Ascending aorta (tissue), 2 donors: ENCODE results near the gene LRRC17. TPM values are rescaled to one million over a fixed set of nuclear protein-coding genes. Genes with fewer than 3 reads are reported as not detected.

Experiments used
- DNase-seq, 2 donors: peaks; one replicate each; pipeline ENCODE4 v3.0.0-alpha.2; 2019; ENCODE audit warnings: low spot score in 2 of 2
- H3K27ac ChIP-seq, 2 donors: fragments of 200-600 bp; sonication (generic); one replicate each; pipeline ENCODE4 v1.5.1; 2016 to 2017; ENCODE audit warnings: mild to moderate bottlenecking in 1 of 2
- H3K27me3 ChIP-seq: fragments of 200-600 bp; sonication (generic); one replicate; pipeline ENCODE4 v1.5.1; 2017
- H3K36me3 ChIP-seq, 2 donors: fragments of 200-600 bp; sonication (generic); one replicate each; pipeline ENCODE4 v1.5.1; 2016
- H3K4me1 ChIP-seq, 2 donors: fragments of 200-600 bp; sonication (generic); one replicate each; pipeline ENCODE4 v1.5.1; 2016 to 2017; ENCODE audit warnings: mild to moderate bottlenecking in 1 of 2
- H3K4me3 ChIP-seq, 2 donors: fragments of 200-600 bp; sonication (generic); one replicate each; pipeline ENCODE4 v1.5.1; 2016 to 2017; ENCODE audit warnings: mild to moderate bottlenecking in 1 of 2
- H3K9me3 ChIP-seq, 2 donors: fragments of 200-600 bp; sonication (generic); one replicate each; pipeline ENCODE4 v1.5.1; 2016
- intact Hi-C: fragments of 100-400 bp; cut with DNase I; formaldehyde crosslinking; loops from one replicate; pipeline ENCODE4 v1.15.1; 2023
- total RNA-seq: library from RNA; depleted of rRNA; stranded (reverse); fragments of >200 nt; gene quantifications from one replicate; pipeline ENCODE4 v1.1.0, GENCODE V29; 2016
- TF ChIP-seq, protein P1 (sequence below), 3 experiments: fragments of 200-600 bp in 2 of 3; fragments of 450-650 bp in 1 of 3; sonication (generic) in 2 of 3; IDR thresholded peaks; one replicate each; pipeline ENCODE4 v1.5.1; 2016 to 2019; ENCODE audit warnings: antibody characterized with exemption in 3 of 3, mild to moderate bottlenecking in 1 of 3, moderate library complexity in 1 of 3

LRRC17 gene
- total RNA-seq, 1 donor from 2014 or later = 10.5 TPM

DNA sequence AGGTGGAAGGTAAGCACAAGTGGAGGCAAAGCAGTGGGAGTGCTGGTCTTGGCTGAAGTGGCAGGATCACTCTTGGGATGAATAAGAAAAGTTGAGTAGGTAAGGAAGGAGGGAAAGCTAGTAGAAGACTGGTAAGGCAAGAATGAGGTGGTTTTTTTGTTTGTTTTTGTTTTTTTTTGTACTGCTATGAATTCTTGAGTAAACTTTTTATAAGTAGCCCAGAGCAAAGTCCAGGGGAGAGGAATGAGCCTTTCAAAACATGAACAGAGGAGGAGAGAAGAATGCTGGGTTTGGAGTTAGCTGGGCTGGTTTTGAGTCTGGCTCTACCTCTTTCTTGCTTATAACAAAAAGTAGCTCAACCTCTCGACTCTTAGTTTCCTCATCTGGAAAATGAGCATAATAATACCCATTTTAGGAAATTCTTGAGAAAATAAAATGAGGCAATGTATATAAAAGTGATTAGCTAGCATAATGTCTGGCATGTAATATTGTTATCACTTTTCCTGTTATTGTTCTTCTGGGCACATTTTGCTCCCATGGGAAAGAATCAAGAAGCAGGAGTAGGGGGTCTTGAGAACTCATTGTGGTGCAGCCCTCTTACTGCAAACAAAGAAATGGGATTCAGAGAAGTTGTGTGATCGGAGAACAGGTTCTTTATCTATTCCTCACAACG is 24.1 kb upstream of the LRRC17 start:
- Histone ChIP-seq H3K27ac (no peak overlapping the region), H3K27me3 (no peaks in the 10 kb centered on the region), H3K4me1 (peaks cover 5 to 30% of the 10 kb centered on the region in 2 donors), H3K36me3 (no peaks in the 10 kb centered on the region), H3K4me3 (no peak overlapping the region), H3K9me3 (no peaks in the 10 kb centered on the region)
- no peak for DNase-seq
- TF ChIP-seq, protein P1, sequence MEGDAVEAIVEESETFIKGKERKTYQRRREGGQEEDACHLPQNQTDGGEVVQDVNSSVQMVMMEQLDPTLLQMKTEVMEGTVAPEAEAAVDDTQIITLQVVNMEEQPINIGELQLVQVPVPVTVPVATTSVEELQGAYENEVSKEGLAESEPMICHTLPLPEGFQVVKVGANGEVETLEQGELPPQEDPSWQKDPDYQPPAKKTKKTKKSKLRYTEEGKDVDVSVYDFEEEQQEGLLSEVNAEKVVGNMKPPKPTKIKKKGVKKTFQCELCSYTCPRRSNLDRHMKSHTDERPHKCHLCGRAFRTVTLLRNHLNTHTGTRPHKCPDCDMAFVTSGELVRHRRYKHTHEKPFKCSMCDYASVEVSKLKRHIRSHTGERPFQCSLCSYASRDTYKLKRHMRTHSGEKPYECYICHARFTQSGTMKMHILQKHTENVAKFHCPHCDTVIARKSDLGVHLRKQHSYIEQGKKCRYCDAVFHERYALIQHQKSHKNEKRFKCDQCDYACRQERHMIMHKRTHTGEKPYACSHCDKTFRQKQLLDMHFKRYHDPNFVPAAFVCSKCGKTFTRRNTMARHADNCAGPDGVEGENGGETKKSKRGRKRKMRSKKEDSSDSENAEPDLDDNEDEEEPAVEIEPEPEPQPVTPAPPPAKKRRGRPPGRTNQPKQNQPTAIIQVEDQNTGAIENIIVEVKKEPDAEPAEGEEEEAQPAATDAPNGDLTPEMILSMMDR (IDR thresholded peaks at IDR 0.05) = no peak
- intact Hi-C loops = no loop called here

DNA sequence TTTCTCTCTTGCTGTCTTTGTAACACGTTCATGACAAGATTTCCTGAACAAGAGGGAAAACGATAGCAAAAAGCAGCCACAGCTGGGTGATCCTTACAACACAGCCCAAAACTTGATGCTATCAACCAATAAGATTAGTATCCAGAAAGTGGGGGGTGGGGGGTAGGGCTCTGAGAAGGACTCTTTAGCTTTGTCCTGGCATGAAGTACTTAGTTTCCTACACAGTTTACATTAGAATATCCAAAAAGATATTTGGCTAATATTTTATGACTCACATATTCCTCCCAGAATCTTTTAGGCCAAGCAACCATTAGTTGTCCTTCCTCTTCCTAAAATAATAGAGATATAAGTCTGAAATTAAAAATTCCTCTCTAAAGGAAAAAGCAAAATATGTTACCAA is 22.9 kb upstream of the LRRC17 start:
- H3K27ac ChIP-seq = peak overlapping the region; percentile 38 to 63
- DNase-seq = no peak
- intact Hi-C loops = loop anchor here (2.0 to 5.0 kb wide), 2 partner anchors 101 to 182 kb away; partner anchors contain the start of gene FBXL13
- H3K36me3 ChIP-seq = no peaks in the 10 kb centered on the region
- no peak overlapping the region for H3K4me3 ChIP-seq
- no peaks in the 10 kb centered on the region for H3K9me3 ChIP-seq
- peaks cover 5 to 39% of the 10 kb centered on the region in 2 donors for H3K4me1 ChIP-seq
- no peaks in the 10 kb centered on the region for H3K27me3 ChIP-seq
- TF ChIP-seq, protein P1 (IDR thresholded peaks at IDR 0.05) = no peak

DNA sequence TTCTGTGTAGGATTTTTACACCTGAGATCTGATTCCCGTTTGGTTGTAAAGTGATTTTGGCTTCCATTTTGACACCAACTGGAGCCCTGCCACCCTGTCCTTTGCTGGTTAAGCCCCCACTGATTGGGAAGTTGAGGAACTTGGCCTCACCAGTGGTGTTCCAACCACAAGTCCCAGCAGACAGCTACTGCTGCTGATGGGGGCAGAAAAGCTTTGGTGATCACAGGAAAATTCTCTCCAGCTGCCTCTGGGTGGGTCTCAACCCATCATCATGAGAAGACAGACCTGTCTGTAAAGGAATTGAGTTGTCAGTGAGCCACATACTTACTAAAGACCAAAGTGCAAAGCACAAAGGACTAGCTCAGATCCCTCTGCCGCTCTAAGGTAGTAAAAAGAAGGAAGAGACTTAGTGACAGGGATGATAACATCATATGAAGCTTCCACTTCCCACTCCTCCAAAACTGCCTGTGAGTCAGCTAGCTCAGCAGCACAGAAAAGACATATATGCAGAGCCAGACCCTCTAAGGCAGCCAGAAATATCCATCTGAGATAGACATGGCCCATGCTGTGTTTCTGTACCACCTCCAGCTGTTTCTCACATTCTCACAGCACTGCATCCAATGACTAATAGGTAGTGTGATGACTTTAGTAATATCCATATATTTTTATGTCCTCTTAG is 22.4 kb upstream of the LRRC17 start:
- Histone ChIP-seq H3K9me3 (no peaks in the 10 kb centered on the region), H3K4me3 (no peak overlapping the region), H3K4me1 (peaks cover 9 to 44% of the 10 kb centered on the region in 2 donors), H3K36me3 (no peaks in the 10 kb centered on the region), H3K27ac (peak overlapping the region; percentile 38 to 63), H3K27me3 (no peaks in the 10 kb centered on the region)
- intact Hi-C loops = loop anchor here (2.0 to 5.0 kb wide), 2 partner anchors 100 to 182 kb away; partner anchors contain the start of gene FBXL13
- DNase-seq = no peak
- TF ChIP-seq, protein P1 (IDR thresholded peaks at IDR 0.05) = no peak

DNA sequence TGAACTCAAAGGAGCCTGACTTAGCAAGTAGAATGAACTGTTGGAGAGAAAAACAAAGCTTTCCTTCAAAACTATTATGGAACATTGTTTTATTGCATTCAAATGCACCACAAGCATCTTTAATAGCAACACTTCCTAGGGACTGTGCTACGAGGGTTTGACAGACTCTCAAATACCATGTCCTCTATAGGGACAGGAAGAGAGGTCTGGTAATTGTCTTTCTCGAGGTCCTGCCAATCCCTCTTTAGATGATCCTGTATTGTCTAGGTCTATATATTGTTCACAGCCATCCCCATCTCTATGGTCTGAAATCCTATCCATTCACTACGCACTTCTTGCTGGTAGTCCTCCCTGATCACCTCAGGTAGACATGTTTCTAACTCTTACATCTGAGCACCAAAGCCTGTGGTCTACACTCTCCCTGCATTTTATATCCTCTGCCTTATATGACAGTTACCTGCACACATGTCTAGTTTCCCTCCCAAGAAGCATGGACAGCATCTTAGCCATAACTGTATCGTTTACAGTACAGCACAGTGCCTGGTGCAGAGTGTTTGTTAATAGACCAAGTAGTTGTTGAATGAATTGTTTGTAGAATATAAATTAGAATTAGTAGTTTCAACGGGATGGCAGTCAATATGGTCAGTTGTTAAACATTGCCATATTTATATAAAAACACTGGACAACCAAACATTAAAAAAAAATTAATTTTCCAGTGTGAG is 21.7 kb upstream of the LRRC17 start:
- Histone ChIP-seq H3K4me3 (no peak overlapping the region), H3K27me3 (no peaks in the 10 kb centered on the region), H3K36me3 (no peaks in the 10 kb centered on the region), H3K4me1 (peaks cover 9 to 48% of the 10 kb centered on the region in 2 donors), H3K27ac (peak overlapping the region in 1 of 2 donors; percentile 63), H3K9me3 (no peaks in the 10 kb centered on the region)
- TF ChIP-seq, protein P1 (IDR thresholded peaks at IDR 0.05) = no peak
- intact Hi-C loops = loop anchor here (2.0 to 5.0 kb wide), 2 partner anchors 100 to 181 kb away; partner anchors contain the start of gene FBXL13
- DNase-seq = no peak

- intact Hi-C loops = loop anchor here (2.0 to 5.0 kb wide), 2 partner anchors 99 to 181 kb away; partner anchors contain the start of gene FBXL13
- TF ChIP-seq, protein P1 (IDR thresholded peaks at IDR 0.05) = no peak
- peak; percentile 16 to 85 for DNase-seq
- peak overlapping the region; percentile 14 to 39 for H3K27ac ChIP-seq
- H3K4me1 ChIP-seq = peaks cover 9 to 55% of the 10 kb centered on the region in 2 donors
- no peak overlapping the region for H3K4me3 ChIP-seq
- H3K9me3 ChIP-seq = no peaks in the 10 kb centered on the region
- H3K36me3 ChIP-seq = no peaks in the 10 kb centered on the region
- H3K27me3 ChIP-seq = no peaks in the 10 kb centered on the region
Measured at GRCh38 chr7:102891693-102892261, 21.0 kb upstream of the LRRC17 start.
